Astrocyte (in vitro differentiated cells and primary cell): ENCODE data around the gene C3orf20. TPM values are rescaled to one million over a fixed set of nuclear protein-coding genes. Genes with fewer than 3 reads are reported as not detected.

Experiments used
- DNase-seq: peaks from one replicate; pipeline ENCODE4 v3.0.0-alpha.2; 2010; ENCODE audit warnings: low read depth
- FAIRE-seq: peaks from 2 replicates; lab custom pipeline; 2011; peaks lifted over from hg19 to GRCh38; lab: Jason Lieb, UNC
- H2AFZ ChIP-seq: 2 replicates; pipeline ENCODE4 v1.6.0; 2012; ENCODE audit warnings: low read depth, low read length, inconsistent platforms
- H3K27ac ChIP-seq: 2 replicates; pipeline ENCODE4 v1.5.1; 2011; ENCODE audit warnings: low read depth, low read length, inconsistent platforms
- H3K27me3 ChIP-seq: 2 replicates; pipeline ENCODE4 v1.6.0; 2011; ENCODE audit warnings: low read length, inconsistent platforms; ENCODE audit not compliant: insufficient read depth
- H3K36me3 ChIP-seq: 2 replicates; pipeline ENCODE4 v1.5.1; 2011; ENCODE audit warnings: low read length, inconsistent platforms; ENCODE audit not compliant: insufficient read depth
- H3K4me1 ChIP-seq: 2 replicates; pipeline ENCODE4 v1.5.1; 2011; ENCODE audit warnings: low read length, inconsistent platforms; ENCODE audit not compliant: insufficient read depth
- H3K4me2 ChIP-seq: 2 replicates; pipeline ENCODE4 v1.6.0; 2012; ENCODE audit warnings: low read length, inconsistent platforms
- H3K4me3 ChIP-seq: 2 replicates; pipeline ENCODE4 v1.5.1; 2011; ENCODE audit warnings: low read depth, mild to moderate bottlenecking, low read length, inconsistent platforms; ENCODE audit not compliant: insufficient read depth
- H3K79me2 ChIP-seq: 2 replicates; pipeline ENCODE4 v1.6.0; 2012; ENCODE audit warnings: mild to moderate bottlenecking, low read length, inconsistent platforms; ENCODE audit not compliant: insufficient read depth
- H3K9ac ChIP-seq: 2 replicates; pipeline ENCODE4 v1.6.0; 2012; ENCODE audit warnings: mild to moderate bottlenecking, low read length, inconsistent platforms
- H3K9me3 ChIP-seq: 2 replicates; pipeline ENCODE4 v1.5.1; 2012; ENCODE audit warnings: low read depth, mild to moderate bottlenecking, low read length, inconsistent platforms; ENCODE audit not compliant: insufficient read depth
- H4K20me1 ChIP-seq: 2 replicates; pipeline ENCODE4 v1.6.0; 2012; ENCODE audit warnings: low read length, inconsistent platforms; ENCODE audit not compliant: insufficient read depth
- H3K27ac Mint-ChIP-seq: one replicate; pipeline ENCODE4 v1.8.0; 2021; ENCODE audit warnings: mild to moderate bottlenecking, mixed read lengths; ENCODE audit not compliant: unreplicated experiment
- H3K27me3 Mint-ChIP-seq: one replicate; pipeline ENCODE4 v1.8.0; 2021; ENCODE audit warnings: low read depth, mixed read lengths; ENCODE audit not compliant: unreplicated experiment
- H3K36me3 Mint-ChIP-seq: one replicate; pipeline ENCODE4 v1.8.0; 2021; ENCODE audit warnings: low read depth, mixed read lengths; ENCODE audit not compliant: unreplicated experiment
- H3K4me1 Mint-ChIP-seq: one replicate; pipeline ENCODE4 v1.8.0; 2021; ENCODE audit warnings: low read depth, mixed read lengths; ENCODE audit not compliant: unreplicated experiment
- H3K4me3 Mint-ChIP-seq: one replicate; pipeline ENCODE4 v1.8.0; 2021; ENCODE audit warnings: mild to moderate bottlenecking, moderate library complexity, mixed read lengths; ENCODE audit not compliant: unreplicated experiment
- H3K9me3 Mint-ChIP-seq: one replicate; pipeline ENCODE4 v1.8.0; 2021; ENCODE audit warnings: mild to moderate bottlenecking, mixed read lengths; ENCODE audit not compliant: unreplicated experiment
- CTCF ChIP-seq: IDR thresholded peaks from 2 replicates; pipeline ENCODE4 v1.5.1; 2011; ENCODE audit warnings: low read depth, mild to moderate bottlenecking, inconsistent platforms, low read length, moderate library complexity; ENCODE audit not compliant: insufficient read depth
- EZH2 ChIP-seq: IDR thresholded peaks from 2 replicates; pipeline ENCODE4 v1.6.1; 2012; ENCODE audit warnings: mild to moderate bottlenecking, low read length, inconsistent platforms; ENCODE audit not compliant: insufficient read depth
- total RNA-seq: library from RNA; stranded (reverse); gene quantifications from 2 replicates; pipeline ENCODE4 v1.2.1, GENCODE V29; 2021

The C3orf20 gene
- total RNA-seq, 1 donor from 2014 or later, result 0.16 TPM

GRCh38 chr3:14812196-14812790 lies 137.4 kb downstream of the C3orf20 start:
- Mint-ChIP-seq H3K27me3 (peaks cover 69% of the 10 kb centered on the region), H3K4me3 (no peak overlapping the region)

GRCh38 chr3:14814411-14814871 lies 139.5 kb downstream of the C3orf20 start:
- Histone ChIP-seq H3K36me3 (no peaks in the 10 kb centered on the region), H3K79me2 (no peaks in the 10 kb centered on the region), H3K9ac (no peak overlapping the region), H3K4me1 (no peaks in the 10 kb centered on the region), H4K20me1 (no peaks in the 10 kb centered on the region), H3K27me3 (peaks cover 47% of the 10 kb centered on the region), H2AFZ (no peak overlapping the region), H3K4me2 (no peak overlapping the region), H3K9me3 (no peaks in the 10 kb centered on the region), H3K4me3 (no peak overlapping the region), H3K27ac (no peak overlapping the region)
- H3K4me3 Mint-ChIP-seq, result no peak overlapping the region
- H3K36me3 Mint-ChIP-seq, result peaks cover 6% of the 10 kb centered on the region
- H3K9me3 Mint-ChIP-seq, result peaks cover 3% of the 10 kb centered on the region
- no peak for TF ChIP-seq EZH2
- TF ChIP-seq CTCF, result no peak
- no peak for DNase-seq
- peaks cover 71% of the 10 kb centered on the region for H3K27me3 Mint-ChIP-seq
- H3K27ac Mint-ChIP-seq, result no peak overlapping the region
- FAIRE-seq, result no peak
- H3K4me1 Mint-ChIP-seq, result peaks cover 2% of the 10 kb centered on the region

More at GRCh38 chr3:14812196-14812790, 137.4 kb downstream of the C3orf20 start:
- no peaks in the 10 kb centered on the region for H3K36me3 ChIP-seq
- TF ChIP-seq CTCF (no peak), EZH2 (no peak)
- H3K4me3 ChIP-seq, result no peak overlapping the region
- H3K4me1 ChIP-seq, result no peaks in the 10 kb centered on the region
- H4K20me1 ChIP-seq, result no peaks in the 10 kb centered on the region
- H3K9ac ChIP-seq, result no peak overlapping the region
- FAIRE-seq, result no peak
- Mint-ChIP-seq H3K27ac (no peak overlapping the region), H3K4me1 (peaks cover 2% of the 10 kb centered on the region), H3K9me3 (peaks cover 2% of the 10 kb centered on the region), H3K36me3 (no peaks in the 10 kb centered on the region)
- no peak overlapping the region for H3K27ac ChIP-seq
- peaks cover 57% of the 10 kb centered on the region for H3K27me3 ChIP-seq
- H3K79me2 ChIP-seq, result no peaks in the 10 kb centered on the region
- no peak for DNase-seq
- H3K9me3 ChIP-seq, result no peaks in the 10 kb centered on the region
- H3K4me2 ChIP-seq, result no peak overlapping the region
- no peak overlapping the region for H2AFZ ChIP-seq

- H3K4me1 Mint-ChIP-seq, result no peaks in the 10 kb centered on the region
These were observed 141.4 kb downstream of the C3orf20 start for GRCh38 chr3:14816359-14816758.

More at GRCh38 chr3:14816359-14816758, 141.4 kb downstream of the C3orf20 start:
- H3K79me2 ChIP-seq, result no peaks in the 10 kb centered on the region
- H3K4me2 ChIP-seq, result no peak overlapping the region
- TF ChIP-seq CTCF, result no peak
- TF ChIP-seq EZH2, result no peak
- no peaks in the 10 kb centered on the region for H3K9me3 ChIP-seq
- no peaks in the 10 kb centered on the region for H3K4me1 ChIP-seq
- H2AFZ ChIP-seq, result no peak overlapping the region
- DNase-seq, result no peak
- Mint-ChIP-seq H3K4me3 (no peak overlapping the region), H3K9me3 (peaks cover 6% of the 10 kb centered on the region), H3K27me3 (peaks cover 78% of the 10 kb centered on the region), H3K27ac (no peak overlapping the region), H3K36me3 (peaks cover 13% of the 10 kb centered on the region)
- H3K36me3 ChIP-seq, result no peaks in the 10 kb centered on the region
- peaks cover 35% of the 10 kb centered on the region for H3K27me3 ChIP-seq
- H3K27ac ChIP-seq, result no peak overlapping the region
- no peaks in the 10 kb centered on the region for H4K20me1 ChIP-seq
- FAIRE-seq, result no peak
- no peak overlapping the region for H3K4me3 ChIP-seq
- H3K9ac ChIP-seq, result no peak overlapping the region
